Measurements from ENCODE around the gene FBXW10.
A peak's percentile ranks its signal among the peaks of the same experiment; 100 is the strongest.
"Not testable (repeated sequence)": the region's sequence is repeated elsewhere in the genome, so short reads cannot be mapped to it uniquely, and the experiment has no call there.

FBXW10 gene

DNA sequence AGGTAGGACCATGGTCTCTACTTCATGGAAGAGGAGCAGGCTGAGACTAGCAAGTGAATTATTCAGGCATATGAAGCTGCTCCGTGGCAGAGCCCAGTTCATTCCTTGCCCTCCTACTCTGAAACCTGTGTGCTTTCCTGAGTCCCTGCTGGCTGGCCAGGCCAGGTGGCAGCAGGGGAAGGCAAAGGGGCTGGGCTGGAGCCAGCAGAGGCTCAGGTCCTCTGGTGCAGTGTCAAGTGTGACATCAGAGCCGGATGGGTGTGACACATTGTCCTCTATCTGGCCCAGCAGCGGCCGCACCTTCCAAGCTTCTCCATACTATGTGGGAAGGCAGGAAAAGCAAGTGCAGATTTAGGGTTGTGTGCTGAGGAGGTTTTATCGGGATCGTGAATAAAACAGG lies 2.6 kb upstream of the FBXW10 start:
- not testable (repeated sequence) for H3K4me3 ChIP-seq (ENCODE audit: low read depth, low read length); DNase-seq (ENCODE audit: low read depth)

DNA sequence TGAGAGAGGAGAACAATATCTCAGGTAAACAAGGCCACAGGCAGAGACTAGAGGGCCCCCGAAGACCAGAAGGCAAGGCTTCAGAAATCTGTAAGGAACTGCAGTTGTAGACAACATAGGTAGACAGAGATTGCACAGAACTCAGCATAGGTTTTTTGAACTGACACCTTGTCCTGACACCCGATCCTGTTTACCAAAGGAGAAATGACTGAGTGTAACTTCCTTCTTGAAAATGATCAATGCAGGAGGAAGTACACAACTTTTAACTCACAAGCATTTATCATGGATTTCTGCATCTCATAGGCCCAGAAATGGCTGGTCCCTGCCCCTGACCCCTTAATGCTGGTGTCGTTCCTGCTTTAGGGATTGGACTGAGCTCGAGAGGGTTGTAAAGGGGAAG lies 872 bp downstream of the FBXW10 start:
- not testable (repeated sequence) for H3K4me3 ChIP-seq (ENCODE audit: low read depth, low read length); DNase-seq (ENCODE audit: low read depth)

- H3K4me3 ChIP-seq (ENCODE audit: low read depth, low read length); DNase-seq (ENCODE audit: low read depth): not testable (repeated sequence)
Measured at GRCh38 chr17:18746551-18746950, 2.7 kb downstream of the FBXW10 start.

DNA sequence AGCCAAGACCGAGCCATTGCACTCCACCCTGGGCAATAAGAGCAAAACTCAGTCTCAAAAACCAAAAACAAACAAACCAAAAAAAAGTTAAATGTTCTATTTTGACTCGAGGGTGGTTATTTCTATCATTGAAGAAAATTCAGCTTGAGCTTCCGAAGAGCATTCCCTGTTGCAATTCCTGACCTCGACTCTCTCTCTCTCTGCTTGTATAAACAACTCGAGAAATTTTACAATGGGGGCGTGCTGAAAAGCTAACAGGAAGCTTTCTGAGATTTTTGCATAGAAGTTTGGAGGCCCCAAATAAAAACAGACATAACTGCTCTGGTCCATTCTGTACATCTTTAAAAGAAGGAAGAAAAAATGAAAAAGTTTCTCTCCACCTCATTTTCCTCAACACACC lies 3.6 kb downstream of the FBXW10 start:
- H3K4me3 ChIP-seq (ENCODE audit: low read depth, low read length), result not testable (repeated sequence)
- DNase-seq (ENCODE audit: low read depth), result peak; percentile 66

DNA sequence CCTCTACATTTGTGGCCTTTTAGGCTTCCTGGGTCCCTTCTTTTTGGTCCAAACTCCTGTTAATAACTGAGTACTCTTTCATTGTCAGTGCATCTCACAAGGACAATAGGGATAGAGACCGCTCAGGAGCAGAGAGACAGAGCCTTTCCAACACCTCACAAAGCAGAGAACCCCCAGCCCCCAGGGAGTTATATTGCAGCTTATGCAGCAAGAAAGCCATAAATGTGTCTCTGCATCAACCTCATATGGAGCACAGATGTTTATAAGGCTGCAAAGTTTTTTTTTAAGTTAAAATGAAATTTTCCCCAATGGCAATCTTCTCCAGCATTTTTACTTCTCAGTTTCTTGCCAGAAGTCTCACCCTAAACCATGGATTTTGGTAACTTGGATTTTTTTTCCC lies 6.4 kb downstream of the FBXW10 start:
- H3K4me3 ChIP-seq (ENCODE audit: low read depth, low read length); DNase-seq (ENCODE audit: low read depth): not testable (repeated sequence)

DNA sequence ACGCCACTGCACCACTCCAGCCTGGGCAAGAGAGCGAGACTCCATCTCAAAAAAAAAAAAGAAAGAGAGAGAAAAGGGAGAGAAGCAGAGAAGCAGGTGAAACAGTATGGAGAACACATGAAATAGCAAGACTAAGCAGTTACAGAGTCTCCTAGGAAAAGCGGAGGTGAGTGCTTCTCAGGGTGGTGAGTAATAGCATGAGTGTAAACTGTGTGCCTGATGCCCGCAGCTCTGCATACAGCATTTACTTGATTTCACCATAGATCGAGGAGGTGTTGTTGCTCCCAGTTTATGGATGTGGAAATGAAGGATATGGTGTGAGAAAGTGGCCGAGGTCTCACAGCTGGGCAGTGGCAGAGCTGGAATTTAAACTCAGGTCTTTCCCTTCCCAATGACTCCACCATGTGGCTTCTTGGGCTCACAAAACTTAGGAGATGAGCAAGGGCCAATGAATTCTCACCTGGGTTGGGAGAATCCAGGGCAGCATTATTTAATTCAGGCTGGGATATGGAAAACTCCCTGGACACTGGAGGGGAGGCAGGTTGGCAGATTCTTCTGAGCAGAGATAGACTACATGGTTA lies 10.1 kb downstream of the FBXW10 start:
- not testable (repeated sequence) for H3K4me3 ChIP-seq (ENCODE audit: low read depth, low read length)
- peak; percentile 8 for DNase-seq (ENCODE audit: low read depth)

GRCh38 chr17:18755969-18756368 lies 12.1 kb downstream of the FBXW10 start:
- not testable (repeated sequence) for DNase-seq (ENCODE audit: low read depth); H3K4me3 ChIP-seq (ENCODE audit: low read depth, low read length)

DNA sequence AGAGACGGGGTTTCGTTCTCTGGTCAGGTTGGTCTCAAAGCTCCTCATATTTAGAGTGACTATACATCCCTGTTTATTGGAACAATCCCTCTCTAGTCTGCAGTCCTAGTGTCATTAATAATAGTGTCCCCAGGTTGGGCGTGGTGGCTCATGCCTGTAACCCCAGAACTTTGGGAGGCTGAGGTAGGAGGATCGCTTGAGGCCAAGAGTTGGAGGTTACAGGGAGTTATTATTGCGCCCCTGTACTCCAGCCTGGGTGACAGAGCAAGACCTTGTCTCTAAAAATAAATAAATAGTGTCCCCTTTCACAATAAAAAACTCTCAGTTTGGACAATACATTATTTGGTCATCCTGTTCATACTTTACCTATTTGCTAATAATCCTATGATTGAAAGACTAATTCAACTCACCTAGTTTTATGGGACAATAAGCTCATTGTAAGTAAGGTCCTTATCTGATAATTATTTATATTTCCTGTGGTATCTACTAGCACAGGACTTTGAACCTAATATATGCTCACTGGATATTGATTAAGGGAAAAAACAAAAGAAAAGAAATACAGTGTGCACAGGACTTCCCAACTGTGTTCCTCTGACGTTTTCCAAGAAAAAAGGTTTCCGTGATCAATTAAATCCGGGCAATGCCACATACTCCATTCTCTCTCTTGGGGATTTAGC lies 13.7 kb downstream of the FBXW10 start:
- not testable (repeated sequence) for H3K4me3 ChIP-seq (ENCODE audit: low read depth, low read length); DNase-seq (ENCODE audit: low read depth)

- not testable (repeated sequence) for DNase-seq (ENCODE audit: low read depth); H3K4me3 ChIP-seq (ENCODE audit: low read depth, low read length)
Measured at GRCh38 chr17:18758344-18758743, 14.5 kb downstream of the FBXW10 start.

- not testable (repeated sequence) for DNase-seq (ENCODE audit: low read depth); H3K4me3 ChIP-seq (ENCODE audit: low read depth, low read length)
Measured at GRCh38 chr17:18760221-18760620, 16.4 kb downstream of the FBXW10 start.

GRCh38 chr17:18770572-18770971 lies 26.7 kb downstream of the FBXW10 start:
- not testable (repeated sequence) for DNase-seq (ENCODE audit: low read depth); H3K4me3 ChIP-seq (ENCODE audit: low read depth, low read length)

DNA sequence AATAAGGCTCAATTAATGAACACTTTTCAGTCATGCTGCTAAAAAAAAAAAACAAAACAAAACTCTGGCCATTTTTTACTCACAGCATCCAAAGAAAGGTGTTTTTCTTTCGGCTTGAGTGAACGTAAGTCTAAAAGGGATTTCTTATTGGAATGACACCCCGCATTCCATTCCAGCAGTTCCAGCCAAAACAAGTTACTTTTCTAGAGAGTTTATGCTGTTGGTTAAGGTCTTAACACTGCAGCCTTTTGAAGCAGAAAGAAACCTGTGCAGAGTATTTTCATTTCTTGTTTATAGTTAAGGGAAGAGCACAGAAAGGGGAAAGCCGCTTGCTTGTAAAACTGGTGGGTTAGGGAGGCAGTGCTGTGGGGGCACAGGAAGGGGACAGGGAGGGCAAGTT lies 27.2 kb downstream of the FBXW10 start:
- DNase-seq (ENCODE audit: low read depth), result peak; percentile 10
- not testable (repeated sequence) for H3K4me3 ChIP-seq (ENCODE audit: low read depth, low read length)

DNA sequence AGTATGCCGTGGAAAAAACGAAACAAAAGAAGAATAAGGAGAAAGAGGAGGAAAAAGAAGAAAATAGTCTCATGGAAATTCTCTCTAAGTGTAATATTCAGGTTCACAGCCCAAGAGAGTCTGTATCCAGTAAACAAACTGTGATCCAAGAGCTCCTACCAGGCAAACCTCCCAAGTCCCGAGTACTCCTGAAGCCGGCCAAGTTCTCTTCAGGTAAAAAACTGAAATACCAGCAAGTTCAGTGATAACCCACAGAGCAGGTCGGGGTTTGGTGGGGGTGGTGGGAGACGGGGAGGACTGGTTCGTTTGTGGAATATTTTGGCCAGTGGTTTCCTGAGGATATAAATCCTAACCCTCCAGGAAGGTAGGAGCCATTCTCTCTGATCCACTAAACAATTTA lies 28.6 kb downstream of the FBXW10 start:
- no peak overlapping the region for H3K4me3 ChIP-seq (ENCODE audit: low read depth, low read length)
- no peak for TF ChIP-seq CTCF (conservative IDR thresholded peaks at IDR 0.05; ENCODE audit: low read depth, low read length)
- no peak for DNase-seq (ENCODE audit: low read depth)

DNA sequence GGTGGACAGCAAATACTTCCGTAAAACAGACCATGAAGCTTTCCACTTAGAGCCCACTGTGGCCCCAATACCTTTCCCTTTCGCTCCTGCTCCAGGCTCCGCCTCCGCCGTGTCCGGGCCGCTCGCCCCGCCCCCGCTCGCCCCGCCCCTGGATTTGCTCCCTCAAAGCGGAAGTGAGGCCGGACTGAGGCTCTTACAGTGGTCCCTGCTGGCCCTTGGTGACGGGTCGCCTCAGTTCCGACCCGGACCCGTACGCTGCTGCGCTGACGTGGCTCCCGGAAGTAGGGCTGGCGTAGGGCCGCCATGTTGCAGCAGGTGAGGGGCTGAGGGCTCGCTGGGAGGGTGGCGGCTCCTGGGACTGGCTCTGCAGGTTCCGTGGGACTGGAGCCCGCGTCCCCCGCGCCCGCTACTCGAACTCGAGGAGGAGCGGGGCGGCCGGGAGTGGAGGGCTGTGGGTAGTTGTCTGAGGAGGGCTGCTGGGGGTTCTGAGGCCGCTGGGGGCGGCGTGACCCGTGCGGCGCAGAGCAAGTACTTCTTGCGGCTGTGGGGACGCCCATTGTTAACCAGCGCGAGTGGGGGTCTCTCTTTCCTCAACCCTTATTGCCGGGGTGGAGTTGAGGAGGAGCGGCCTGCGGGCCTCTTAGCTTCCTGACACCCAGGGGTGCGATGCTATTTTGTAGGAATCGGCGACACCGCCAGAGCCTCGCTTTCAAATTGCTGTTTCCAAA lies 37.3 kb downstream of the FBXW10 start, which contains the start of gene TVP23B:
TVP23B (plus strand) TSS at position 193 of the 728 bp plus-strand sequence; CDS start at position 304, 111 bp downstream.
- peak within 1 kb of the TSS; percentile 68 for H3K4me3 ChIP-seq (ENCODE audit: low read depth, low read length)
- DNase-seq (ENCODE audit: low read depth), result peak; percentile 94

DNA sequence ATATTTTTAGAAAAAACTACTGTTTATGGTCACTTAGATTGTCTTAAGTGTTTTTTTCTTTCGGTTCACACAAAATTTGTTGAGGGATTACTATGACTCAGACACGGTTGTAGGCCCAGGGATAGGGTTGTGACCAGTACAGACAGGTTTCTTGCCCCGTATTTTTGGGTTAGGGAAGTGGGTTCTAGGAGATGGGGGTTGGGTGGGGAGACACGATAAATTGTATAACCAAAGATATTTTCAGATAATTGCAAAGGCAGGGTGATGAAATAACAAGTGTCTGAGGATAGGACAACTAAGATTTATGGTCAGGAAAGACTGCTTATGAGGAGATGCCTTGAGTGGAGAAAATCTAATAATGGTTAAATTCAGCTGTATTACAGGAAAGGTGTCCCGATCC lies 38.0 kb downstream of the FBXW10 start:
- DNase-seq (ENCODE audit: low read depth), result not testable (repeated sequence)
- H3K4me3 ChIP-seq (ENCODE audit: low read depth, low read length), result peak overlapping the region; percentile 36

DNA sequence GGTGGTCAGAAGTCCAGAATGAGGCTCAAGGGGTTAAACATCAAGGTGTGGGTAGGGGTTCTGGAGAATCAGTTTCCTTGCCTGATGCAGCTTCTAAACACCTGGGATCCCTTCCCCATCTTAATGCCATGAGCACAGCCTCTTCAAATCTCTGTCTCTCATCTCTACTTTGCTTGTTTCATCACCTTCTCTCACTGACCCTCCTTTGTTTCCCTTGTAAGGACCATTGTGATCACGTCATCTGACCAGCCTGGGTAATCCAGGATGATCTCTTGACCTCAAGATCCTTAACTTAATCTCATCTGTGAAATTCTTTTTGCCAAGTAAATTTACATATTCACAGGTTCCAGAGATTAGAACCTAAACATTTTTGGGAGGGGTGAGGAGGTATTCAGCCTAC lies 42.1 kb downstream of the FBXW10 start:
- DNase-seq (ENCODE audit: low read depth); H3K4me3 ChIP-seq (ENCODE audit: low read depth, low read length): not testable (repeated sequence)

DNA sequence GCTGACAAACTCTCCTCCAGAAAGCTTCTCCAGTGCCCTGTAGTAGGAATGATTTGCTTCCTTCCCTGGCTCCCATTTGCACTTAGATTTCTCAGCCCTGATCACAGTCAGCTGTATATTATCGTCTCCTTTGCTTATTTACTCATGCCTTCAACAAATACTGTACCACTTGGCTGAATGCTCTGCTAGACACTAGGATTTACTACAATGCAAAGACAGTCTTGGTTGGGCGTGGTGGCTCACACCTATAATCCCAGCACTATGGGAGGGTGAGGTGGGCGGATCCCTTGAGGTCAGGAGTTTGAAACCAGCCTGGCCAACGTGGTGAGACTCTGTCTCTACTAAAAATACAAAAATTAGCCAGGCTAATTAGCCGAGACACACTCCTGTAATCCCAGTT lies 43.0 kb downstream of the FBXW10 start:
- not testable (repeated sequence) for H3K4me3 ChIP-seq (ENCODE audit: low read depth, low read length); DNase-seq (ENCODE audit: low read depth)
